Naive B cell (primary cell): ENCODE results near the gene FOXQ1. TPM values are rescaled to one million over a fixed set of nuclear protein-coding genes. Genes with fewer than 3 reads are reported as not detected.
A peak's percentile ranks its signal among the peaks of the same experiment; 100 is the strongest.
"Not testable (repeated sequence)": the region's sequence is repeated elsewhere in the genome, so short reads cannot be mapped to it uniquely, and the experiment has no call there.

Source experiments
- ATAC-seq, 2 donors: fragments of 150-1000 bp; cut with Tn5 transposase; 2 replicates each; pipeline ENCODE4 v1.10.0; 2021; ENCODE audit warnings: low read depth in 2 of 2, mild to moderate bottlenecking in 2 of 2, moderate library complexity in 2 of 2
- DNase-seq: peaks from one replicate; pipeline ENCODE4 v3.0.0; 2022
- H3K27ac Mint-ChIP-seq, 6 donors: one replicate each; pipeline ENCODE4 v1.8.0; 2020 to 2022; ENCODE audit warnings: mild to moderate bottlenecking in 6 of 6, mixed read lengths in 6 of 6, moderate library complexity in 5 of 6, inconsistent platforms in 2 of 6
- H3K27me3 Mint-ChIP-seq, 3 donors: one replicate each; pipeline ENCODE4 v1.8.0; 2021 to 2022; ENCODE audit warnings: mixed read lengths in 3 of 3, mild to moderate bottlenecking in 1 of 3
- H3K36me3 Mint-ChIP-seq, 2 donors: one replicate each; pipeline ENCODE4 v1.8.0; 2020 to 2022; ENCODE audit warnings: mixed read lengths in 2 of 2, inconsistent platforms in 1 of 2, mild to moderate bottlenecking in 1 of 2
- H3K4me1 Mint-ChIP-seq, 3 donors: one replicate each; pipeline ENCODE4 v1.8.0; 2020 to 2022; ENCODE audit warnings: mixed read lengths in 3 of 3, inconsistent platforms in 1 of 3, mild to moderate bottlenecking in 1 of 3, moderate library complexity in 1 of 3
- H3K4me3 Mint-ChIP-seq, 8 donors: one replicate each; pipeline ENCODE4 v1.8.0; 2020 to 2022; ENCODE audit warnings: mild to moderate bottlenecking in 8 of 8, mixed read lengths in 8 of 8, moderate library complexity in 8 of 8, inconsistent platforms in 2 of 8
- H3K9me3 Mint-ChIP-seq, 7 donors: one replicate each; pipeline ENCODE4 v1.8.0; 2020 to 2022; ENCODE audit warnings: mixed read lengths in 7 of 7, mild to moderate bottlenecking in 5 of 7, inconsistent platforms in 2 of 7, moderate library complexity in 1 of 7
- polyA plus RNA-seq, 6 donors: library from polyadenylated mRNA; unstranded; fragments of 300-500 nt; fragmentation: Illumina TruSeq; gene quantifications; one replicate each; pipeline ENCODE4 v1.2.3, GENCODE V29; 2021; ENCODE audit warnings: low read depth in 6 of 6

Gene FOXQ1
- polyA plus RNA-seq, 6 donors from 2014 or later, result not detected

GRCh38 chr6:1334684-1335083, 22.8 kb downstream of the FOXQ1 start:
- peaks cover 0 to 4% of the 10 kb centered on the region in 2 donors for H3K36me3 Mint-ChIP-seq

GRCh38 chr6:1335367-1336037, 23.6 kb downstream of the FOXQ1 start:
- DNase-seq (no peak), ATAC-seq (no peak)
- Mint-ChIP-seq H3K4me3 (no peak overlapping the region), H3K27me3 (peaks cover 42 to 66% (median 60%) of the 10 kb centered on the region in 3 donors), H3K9me3 (peaks cover 0 to 10% (median 5%) of the 10 kb centered on the region in 7 donors), H3K4me1 (no peaks in the 10 kb centered on the region), H3K27ac (no peak overlapping the region), H3K36me3 (peaks cover 0 to 4% of the 10 kb centered on the region in 2 donors)

More at GRCh38 chr6:1334684-1335083, 22.8 kb downstream of the FOXQ1 start:
- no peak overlapping the region for H3K27ac Mint-ChIP-seq
- H3K9me3 Mint-ChIP-seq, result peaks cover 0 to 17% (median 13%) of the 10 kb centered on the region in 7 donors
- H3K27me3 Mint-ChIP-seq, result peaks cover 49 to 73% (median 56%) of the 10 kb centered on the region in 3 donors
- DNase-seq (no peak), ATAC-seq (no peak)
- no peak overlapping the region for H3K4me3 Mint-ChIP-seq
- no peaks in the 10 kb centered on the region for H3K4me1 Mint-ChIP-seq

GRCh38 chr6:1336246-1336843, 24.4 kb downstream of the FOXQ1 start:
- Mint-ChIP-seq H3K9me3 (peaks cover 0 to 3% (median under 1%) of the 10 kb centered on the region in 7 donors), H3K4me1 (no peaks in the 10 kb centered on the region), H3K27me3 (peaks cover 44 to 70% (median 66%) of the 10 kb centered on the region in 3 donors), H3K27ac (no peak overlapping the region), H3K4me3 (no peak overlapping the region), H3K36me3 (no peaks in the 10 kb centered on the region)
- no peak for DNase-seq
- no peak for ATAC-seq

- H3K27ac Mint-ChIP-seq, result no peak overlapping the region
- peak overlapping the region in 1 of 8 donors; percentile 7 for H3K4me3 Mint-ChIP-seq
- H3K4me1 Mint-ChIP-seq, result no peaks in the 10 kb centered on the region
- ATAC-seq (no peak), DNase-seq (no peak)
- H3K36me3 Mint-ChIP-seq, result no peaks in the 10 kb centered on the region
- H3K9me3 Mint-ChIP-seq, result peaks cover 0 to 4% (median 0%) of the 10 kb centered on the region in 7 donors
- peaks cover 44 to 77% (median 71%) of the 10 kb centered on the region in 3 donors for H3K27me3 Mint-ChIP-seq
These were observed 25.9 kb downstream of the FOXQ1 start for GRCh38 chr6:1337791-1338190.

- Mint-ChIP-seq H3K9me3 (peaks cover 16 to 46% (median 28%) of the 10 kb centered on the region in 7 donors), H3K27ac (no peak overlapping the region), H3K27me3 (peaks cover 37 to 59% (median 47%) of the 10 kb centered on the region in 3 donors), H3K4me3 (no peak overlapping the region), H3K36me3 (peaks cover 6 to 8% of the 10 kb centered on the region in 2 donors), H3K4me1 (no peaks in the 10 kb centered on the region)
- ATAC-seq, result no peak
- DNase-seq, result no peak
These were observed 34.2 kb downstream of the FOXQ1 start for GRCh38 chr6:1346101-1346500.

- no peak for ATAC-seq
- Mint-ChIP-seq H3K36me3 (peaks cover 6 to 12% of the 10 kb centered on the region in 2 donors), H3K4me3 (no peak overlapping the region), H3K9me3 (peaks cover 19 to 52% (median 33%) of the 10 kb centered on the region in 7 donors), H3K27me3 (peaks cover 34 to 55% (median 42%) of the 10 kb centered on the region in 3 donors), H3K27ac (no peak overlapping the region), H3K4me1 (no peaks in the 10 kb centered on the region)
- no peak for DNase-seq
These were observed 34.7 kb downstream of the FOXQ1 start for GRCh38 chr6:1346558-1347091.

GRCh38 chr6:1347161-1347560, 35.3 kb downstream of the FOXQ1 start:
- no peak for DNase-seq
- H3K9me3 Mint-ChIP-seq, result peaks cover 19 to 57% (median 39%) of the 10 kb centered on the region in 7 donors
- H3K27ac Mint-ChIP-seq, result no peak overlapping the region
- H3K4me1 Mint-ChIP-seq, result no peaks in the 10 kb centered on the region
- no peak overlapping the region for H3K4me3 Mint-ChIP-seq
- peaks cover 35 to 55% (median 40%) of the 10 kb centered on the region in 3 donors for H3K27me3 Mint-ChIP-seq
- H3K36me3 Mint-ChIP-seq, result peaks cover 6 to 17% of the 10 kb centered on the region in 2 donors
- ATAC-seq, result no peak

GRCh38 chr6:1348675-1349074, 36.8 kb downstream of the FOXQ1 start:
- no peak for ATAC-seq

GRCh38 chr6:1349655-1350054, 37.8 kb downstream of the FOXQ1 start:
- ATAC-seq, result no peak
- Mint-ChIP-seq H3K27ac (no peak overlapping the region), H3K4me1 (no peaks in the 10 kb centered on the region), H3K9me3 (peaks cover 16 to 58% (median 36%) of the 10 kb centered on the region in 7 donors), H3K36me3 (peaks cover 0 to 27% of the 10 kb centered on the region in 2 donors), H3K27me3 (peaks cover 47 to 67% (median 55%) of the 10 kb centered on the region in 3 donors), H3K4me3 (no peak overlapping the region)
- DNase-seq, result no peak

More at GRCh38 chr6:1348675-1349074, 36.8 kb downstream of the FOXQ1 start:
- no peak overlapping the region for H3K27ac Mint-ChIP-seq
- no peaks in the 10 kb centered on the region for H3K4me1 Mint-ChIP-seq
- peaks cover 16 to 65% (median 45%) of the 10 kb centered on the region in 7 donors for H3K9me3 Mint-ChIP-seq
- DNase-seq, result no peak
- peaks cover 40 to 58% (median 52%) of the 10 kb centered on the region in 3 donors for H3K27me3 Mint-ChIP-seq
- H3K4me3 Mint-ChIP-seq, result no peak overlapping the region
- H3K36me3 Mint-ChIP-seq, result peaks cover 6 to 27% of the 10 kb centered on the region in 2 donors

- H3K27ac Mint-ChIP-seq, result no peak overlapping the region
- no peak for ATAC-seq
- no peaks in the 10 kb centered on the region for H3K4me1 Mint-ChIP-seq
- H3K4me3 Mint-ChIP-seq, result no peak overlapping the region
- H3K9me3 Mint-ChIP-seq, result peaks cover 12 to 50% (median 32%) of the 10 kb centered on the region in 7 donors
- no peak for DNase-seq
- peaks cover 44 to 68% (median 56%) of the 10 kb centered on the region in 3 donors for H3K27me3 Mint-ChIP-seq
- H3K36me3 Mint-ChIP-seq, result peaks cover 0 to 19% of the 10 kb centered on the region in 2 donors
These were observed 39.6 kb downstream of the FOXQ1 start for GRCh38 chr6:1351381-1352008.

- Mint-ChIP-seq H3K36me3 (peaks cover 0 to 19% of the 10 kb centered on the region in 2 donors), H3K9me3 (peaks cover 6 to 39% (median 32%) of the 10 kb centered on the region in 7 donors), H3K27me3 (peaks cover 50 to 54% (median 53%) of the 10 kb centered on the region in 3 donors)
- H3K4me3 Mint-ChIP-seq, ATAC-seq, H3K27ac Mint-ChIP-seq, H3K4me1 Mint-ChIP-seq, DNase-seq: not testable (repeated sequence)
These were observed 43.2 kb downstream of the FOXQ1 start for GRCh38 chr6:1355068-1355467.

- not testable (repeated sequence) for H3K27ac Mint-ChIP-seq
These were observed 49.8 kb downstream of the FOXQ1 start for GRCh38 chr6:1361717-1362116.

GRCh38 chr6:1362643-1363042, 50.7 kb downstream of the FOXQ1 start:
- Mint-ChIP-seq H3K36me3 (no peaks in the 10 kb centered on the region), H3K4me1 (no peaks in the 10 kb centered on the region), H3K9me3 (peaks cover 0 to 7% (median 3%) of the 10 kb centered on the region in 7 donors), H3K4me3 (no peak overlapping the region), H3K27ac (no peak overlapping the region), H3K27me3 (peaks cover 52 to 60% (median 57%) of the 10 kb centered on the region in 3 donors)
- DNase-seq, result no peak
- no peak for ATAC-seq

More at GRCh38 chr6:1361717-1362116, 49.8 kb downstream of the FOXQ1 start:
- H3K27me3 Mint-ChIP-seq, result peaks cover 47 to 60% (median 59%) of the 10 kb centered on the region in 3 donors
- not testable (repeated sequence) for H3K9me3 Mint-ChIP-seq, H3K36me3 Mint-ChIP-seq, H3K4me1 Mint-ChIP-seq, DNase-seq, ATAC-seq, H3K4me3 Mint-ChIP-seq
